Measurements from ENCODE around the gene RUNX3. TPM values are rescaled to one million over a fixed set of nuclear protein-coding genes. Genes with fewer than 3 reads are reported as not detected.

RUNX3 gene
- total RNA-seq, 2 donors from 2014 or later, result 6.8 to 8.5 TPM

DNA sequence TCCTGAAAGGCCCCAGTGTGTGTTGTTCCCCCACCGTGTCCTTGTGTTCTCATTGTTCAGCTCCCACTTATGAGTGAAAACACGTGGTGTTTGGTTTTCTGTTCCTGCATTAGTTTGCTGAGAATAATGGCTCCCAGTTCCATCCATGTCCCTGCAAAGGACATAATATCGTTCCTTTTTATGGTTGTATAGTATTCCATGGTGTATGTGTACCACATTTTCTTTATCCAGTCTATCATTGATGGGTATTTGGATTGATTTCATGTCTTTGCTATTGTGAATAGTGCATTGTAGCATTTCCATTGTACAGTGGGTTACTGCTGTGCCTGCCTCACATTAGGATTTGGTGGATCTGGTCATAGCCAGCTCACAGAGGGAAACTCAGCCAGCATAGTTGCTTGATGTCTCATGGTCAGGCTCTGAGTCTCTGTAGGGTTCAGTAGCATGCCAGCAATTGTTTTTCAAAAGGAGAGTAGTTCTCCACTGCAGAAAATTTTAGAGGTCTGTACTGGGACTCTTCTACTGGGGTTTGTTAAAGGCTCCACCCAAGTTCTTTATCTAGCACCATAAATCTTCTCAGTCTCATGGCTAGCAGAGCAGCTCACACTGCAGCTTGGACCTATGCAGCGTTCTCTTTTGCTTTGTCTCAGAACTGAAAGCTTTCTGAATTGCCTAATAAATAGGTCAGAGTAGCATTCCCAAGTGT lies 41.0 kb downstream of the RUNX3 start:
- H3K36me3 ChIP-seq, result no peaks in the 10 kb centered on the region
- no peak overlapping the region for H3K27ac ChIP-seq
- H3K9me3 ChIP-seq, result peaks cover 4% of the 10 kb centered on the region
- no peak overlapping the region for H3K4me3 ChIP-seq
- H3K4me1 ChIP-seq (ENCODE audit: control insufficient read depth in 1 of 2, low read depth in 2 of 2), result no peaks in the 10 kb centered on the region
- no peak for DNase-seq (ENCODE audit: low spot score)
- ATAC-seq (ENCODE audit: insufficient number of reproducible peaks, low FRiP score, low read depth), result no peak
- H3K27me3 ChIP-seq (replicated peaks; ENCODE audit: insufficient read depth), result no peaks in the 10 kb centered on the region
- no peak for TF ChIP-seq CTCF (IDR thresholded peaks at IDR 0.05)

DNA sequence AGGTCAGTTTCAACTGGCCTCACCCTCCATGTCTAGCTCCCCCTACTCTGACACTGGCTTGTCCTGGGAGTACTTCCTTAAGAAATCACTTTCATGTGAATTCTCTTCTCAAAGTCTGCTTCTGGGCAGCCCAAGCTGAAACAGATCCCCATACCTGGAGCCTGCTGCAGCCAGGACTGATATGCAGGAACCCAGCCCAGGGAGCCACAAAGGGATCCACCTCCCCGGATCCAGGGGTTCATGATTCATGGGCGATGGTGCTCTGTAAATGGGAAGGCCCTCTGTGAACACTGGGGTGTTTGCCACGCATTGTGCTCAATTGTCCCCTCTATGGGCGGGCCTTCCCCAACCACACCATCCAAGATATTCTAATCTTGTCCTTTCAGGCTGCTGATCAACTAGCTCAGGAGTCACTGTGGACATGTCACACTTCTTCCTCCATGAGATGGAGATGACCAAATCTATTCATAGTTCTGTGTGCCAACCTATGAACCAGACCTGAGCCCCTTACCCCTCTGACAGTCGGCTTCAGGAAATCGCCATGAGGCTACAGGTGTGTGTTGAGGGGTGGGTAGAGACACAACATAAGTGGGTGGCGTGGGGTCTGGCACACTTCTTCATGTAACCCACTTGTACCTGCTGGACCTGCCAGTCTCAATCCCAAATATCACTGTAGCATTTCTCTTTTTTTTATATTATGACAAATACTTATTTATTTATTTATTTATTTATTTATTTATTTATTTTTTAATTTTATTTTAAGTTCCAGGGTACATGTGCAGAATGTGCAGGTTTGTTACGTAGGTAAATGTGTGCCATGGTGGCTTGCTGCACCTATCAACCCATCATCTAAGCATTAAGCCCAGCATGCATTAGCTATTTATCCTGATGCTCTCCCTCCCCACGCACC lies 41.8 kb downstream of the RUNX3 start:
- no peak for ATAC-seq (ENCODE audit: insufficient number of reproducible peaks, low FRiP score, low read depth)
- Histone ChIP-seq H3K4me1 (ENCODE audit: control insufficient read depth in 1 of 2, low read depth in 2 of 2) (no peaks in the 10 kb centered on the region), H3K4me3 (no peak overlapping the region), H3K9me3 (peaks cover 4% of the 10 kb centered on the region), H3K27ac (no peak overlapping the region), H3K36me3 (no peaks in the 10 kb centered on the region), H3K27me3 (replicated peaks; ENCODE audit: insufficient read depth) (no peaks in the 10 kb centered on the region)
- no peak for DNase-seq (ENCODE audit: low spot score)
- TF ChIP-seq CTCF (IDR thresholded peaks at IDR 0.05), result no peak

GRCh38 chr1:24886241-24886640 lies 43.8 kb downstream of the RUNX3 start:
- no peak for DNase-seq (ENCODE audit: low spot score)
- no peaks in the 10 kb centered on the region for H3K27me3 ChIP-seq (replicated peaks; ENCODE audit: insufficient read depth)

DNA sequence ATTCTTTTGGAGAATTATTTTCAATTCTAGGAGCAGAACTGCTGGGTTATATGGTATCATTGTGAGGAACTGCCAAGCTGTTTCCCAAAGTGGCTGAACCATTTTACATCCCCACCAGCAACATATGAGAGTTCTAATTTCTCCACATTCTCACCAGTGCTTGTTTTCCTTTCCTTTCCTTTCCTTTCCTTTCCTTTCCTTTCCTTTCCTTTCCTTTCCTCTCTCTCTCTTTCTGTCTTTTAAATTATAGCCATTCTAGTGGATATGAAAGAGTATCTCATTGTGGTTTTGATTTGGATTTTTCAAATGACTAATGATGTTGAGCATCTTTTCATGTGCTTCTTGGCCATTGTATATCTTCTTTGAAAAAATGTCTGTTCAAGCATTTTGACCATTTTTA lies 45.3 kb downstream of the RUNX3 start:
- ATAC-seq (ENCODE audit: insufficient number of reproducible peaks, low FRiP score, low read depth), result no peak
- no peak overlapping the region for H3K4me3 ChIP-seq
- H3K27me3 ChIP-seq (replicated peaks; ENCODE audit: insufficient read depth), result no peaks in the 10 kb centered on the region
- H3K9me3 ChIP-seq, result no peaks in the 10 kb centered on the region
- H3K36me3 ChIP-seq, result no peaks in the 10 kb centered on the region
- no peak for DNase-seq (ENCODE audit: low spot score)
- H3K27ac ChIP-seq, result no peak overlapping the region
- TF ChIP-seq CTCF (IDR thresholded peaks at IDR 0.05), result no peak
- H3K4me1 ChIP-seq (ENCODE audit: control insufficient read depth in 1 of 2, low read depth in 2 of 2), result no peaks in the 10 kb centered on the region

More at GRCh38 chr1:24886241-24886640, 43.8 kb downstream of the RUNX3 start:
- no peak for TF ChIP-seq CTCF (IDR thresholded peaks at IDR 0.05)
- H3K9me3 ChIP-seq, result no peaks in the 10 kb centered on the region
- ATAC-seq (ENCODE audit: insufficient number of reproducible peaks, low FRiP score, low read depth), result no peak
- H3K4me3 ChIP-seq, result no peak overlapping the region
- H3K4me1 ChIP-seq (ENCODE audit: control insufficient read depth in 1 of 2, low read depth in 2 of 2), result no peaks in the 10 kb centered on the region
- H3K27ac ChIP-seq, result no peak overlapping the region
- H3K36me3 ChIP-seq, result no peaks in the 10 kb centered on the region

DNA sequence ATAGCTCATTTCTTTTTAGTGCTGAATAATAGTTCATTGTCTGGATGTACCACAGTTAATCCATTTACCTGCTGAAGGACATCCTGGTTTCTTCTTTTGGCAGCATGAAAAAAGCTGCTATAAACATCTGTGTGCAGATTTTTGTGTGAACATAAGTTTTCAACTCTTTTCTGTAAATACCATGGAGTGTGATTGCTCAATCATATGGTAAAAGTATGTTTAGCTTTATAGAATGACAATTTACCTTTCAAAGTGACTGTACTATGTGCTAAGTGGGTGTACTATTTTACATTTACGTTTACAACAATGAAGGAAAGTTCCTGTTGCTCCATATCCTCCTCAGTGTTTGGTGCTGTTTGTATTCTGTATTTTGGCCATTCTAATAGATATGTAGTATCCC lies 49.0 kb downstream of the RUNX3 start:
- Histone ChIP-seq H3K27ac (no peak overlapping the region), H3K4me3 (no peak overlapping the region), H3K36me3 (no peaks in the 10 kb centered on the region), H3K4me1 (ENCODE audit: control insufficient read depth in 1 of 2, low read depth in 2 of 2) (no peaks in the 10 kb centered on the region), H3K27me3 (replicated peaks; ENCODE audit: insufficient read depth) (no peaks in the 10 kb centered on the region), H3K9me3 (no peaks in the 10 kb centered on the region)
- ATAC-seq (ENCODE audit: insufficient number of reproducible peaks, low FRiP score, low read depth), result no peak
- DNase-seq (ENCODE audit: low spot score), result no peak
- TF ChIP-seq CTCF (IDR thresholded peaks at IDR 0.05), result no peak

Measured in thoracic aorta (tissue), 2 donors.